Natural killer cell (primary cell): ENCODE data around the gene SPANXN4. TPM values are rescaled to one million over a fixed set of nuclear protein-coding genes. Genes with fewer than 3 reads are reported as not detected.

Source experiments
- ATAC-seq, 3 donors: fragments of 150-1000 bp in 2 of 3; fragments of 200-7000 bp in 1 of 3; cut with Tn5 transposase; 1 replicate in 1 of 3; 2 replicates in 2 of 3; pipeline ENCODE4 v1.10.0; 2021; ENCODE audit warnings: mild to moderate bottlenecking in 2 of 3, moderate library complexity in 2 of 3
- DNase-seq, 2 donors: peaks; one replicate each; pipeline versions ENCODE4 v3.0.0 to v3.0.0-alpha.2; 2013 to 2021; ENCODE audit warnings: mixed read lengths in 1 of 2
- H3K27ac ChIP-seq: one replicate; pipeline ENCODE4 v1.5.1; 2013; ENCODE audit warnings: mild to moderate bottlenecking, low read length
- H3K27me3 ChIP-seq: one replicate; pipeline ENCODE4 v1.6.1; 2013; ENCODE audit warnings: low read length; ENCODE audit not compliant: control insufficient read depth, insufficient read depth
- H3K36me3 ChIP-seq: one replicate; pipeline ENCODE4 v1.6.1; 2013; ENCODE audit warnings: low read length; ENCODE audit not compliant: control insufficient read depth, insufficient read depth
- H3K4me1 ChIP-seq: one replicate; pipeline ENCODE4 v1.6.1; 2013; ENCODE audit warnings: low read length; ENCODE audit not compliant: control insufficient read depth, insufficient read depth
- H3K4me3 ChIP-seq: one replicate; pipeline ENCODE4 v1.5.1; 2013; ENCODE audit warnings: low read length
- H3K9me3 ChIP-seq: one replicate; pipeline ENCODE4 v1.6.1; 2013; ENCODE audit warnings: low read length; ENCODE audit not compliant: control insufficient read depth, insufficient read depth
- H3K27ac Mint-ChIP-seq, 2 donors: one replicate each; pipeline ENCODE4 v1.8.0; 2022; ENCODE audit warnings: mild to moderate bottlenecking in 2 of 2, mixed read lengths in 2 of 2, moderate library complexity in 1 of 2
- H3K27me3 Mint-ChIP-seq, 2 donors: one replicate each; pipeline ENCODE4 v1.8.0; 2022; ENCODE audit warnings: low read depth in 2 of 2, mixed read lengths in 2 of 2
- H3K36me3 Mint-ChIP-seq: one replicate; pipeline ENCODE4 v1.8.0; 2022; ENCODE audit warnings: mixed read lengths
- H3K4me1 Mint-ChIP-seq, 2 donors: one replicate each; pipeline ENCODE4 v1.8.0; 2022; ENCODE audit warnings: mixed read lengths in 2 of 2
- H3K4me3 Mint-ChIP-seq: one replicate; pipeline ENCODE4 v1.8.0; 2022; ENCODE audit warnings: mild to moderate bottlenecking, moderate library complexity, mixed read lengths
- H3K9me3 Mint-ChIP-seq, 2 donors: one replicate each; pipeline ENCODE4 v1.8.0; 2022; ENCODE audit warnings: mixed read lengths in 2 of 2
- CTCF ChIP-seq: fragments of 200-600 bp; IDR thresholded peaks from one replicate; pipeline ENCODE4 v1.8.0; 2022; ENCODE audit warnings: antibody characterized with exemption
- WGBS: methylation state at CpG from one replicate; pipeline ENCODE4 v1.1.7; 2013; ENCODE audit warnings: missing lambda C conversion rate; ENCODE audit not compliant: insufficient coverage; 5-methylcytosine and 5-hydroxymethylcytosine counted together
- intact Hi-C: fragments of 100-400 bp; cut with micrococcal nuclease; formaldehyde crosslinking; loops from one replicate; pipeline ENCODE4 v1.14.2; 2022
- total RNA-seq, 4 donors: library from RNA; stranded (reverse); fragments of 120-200 nt in 1 of 4; gene quantifications; one replicate each; pipeline versions ENCODE4 v1.2.3 to v1.2.4, GENCODE V29; 2013 to 2022

SPANXN4 gene
- total RNA-seq = not detected
- 0.20 TPM for total RNA-seq (2013)

- no peak within 1 kb of the TSS for H3K27ac Mint-ChIP-seq
- H3K4me1 Mint-ChIP-seq = no peaks in the 10 kb centered on the region
- Histone ChIP-seq H3K4me1 (no peaks in the 10 kb centered on the region), H3K36me3 (no peaks in the 10 kb centered on the region), H3K4me3 (no peak within 1 kb of the TSS), H3K9me3 (no peaks in the 10 kb centered on the region), H3K27me3 (no peaks in the 10 kb centered on the region), H3K27ac (no peak within 1 kb of the TSS)
- H3K27me3 Mint-ChIP-seq = no peaks in the 10 kb centered on the region
- no peaks in the 10 kb centered on the region for H3K36me3 Mint-ChIP-seq
- no peak for DNase-seq
- 100% methylated on average over 2 of the region's 2 CpGs for WGBS
- intact Hi-C loops = no loop called here
- no peak for ATAC-seq
- TF ChIP-seq CTCF = no peak
- no peak within 1 kb of the TSS for H3K4me3 Mint-ChIP-seq
- H3K9me3 Mint-ChIP-seq = peaks cover 4 to 12% of the 10 kb centered on the region in 2 donors
Measured at GRCh38 chrX:143025628-143026027, at the start of gene SPANXN4. TSS of gene SPANXN4 (plus strand) at chrX:143025928. CDS start at chrX:143026015, 87 bp downstream.

GRCh38 chrX:142977128-142977914 is 48.4 kb upstream of the SPANXN4 start:
- no peak overlapping the region for H3K4me3 Mint-ChIP-seq
- no peaks in the 10 kb centered on the region for H3K9me3 ChIP-seq
- ATAC-seq (no peak), DNase-seq (no peak)
- WGBS = 50% methylated on average over 2 of the region's 6 CpGs
- no peaks in the 10 kb centered on the region for H3K27me3 Mint-ChIP-seq
- H3K4me1 ChIP-seq = no peaks in the 10 kb centered on the region
- no peak overlapping the region for H3K27ac Mint-ChIP-seq
- intact Hi-C loops = no loop called here
- H3K9me3 Mint-ChIP-seq = peaks cover 0 to 11% of the 10 kb centered on the region in 2 donors
- H3K4me1 Mint-ChIP-seq = no peaks in the 10 kb centered on the region
- H3K4me3 ChIP-seq = no peak overlapping the region
- no peaks in the 10 kb centered on the region for H3K36me3 ChIP-seq
- no peak overlapping the region for H3K27ac ChIP-seq
- no peaks in the 10 kb centered on the region for H3K36me3 Mint-ChIP-seq
- TF ChIP-seq CTCF = no peak
- H3K27me3 ChIP-seq = no peaks in the 10 kb centered on the region

- intact Hi-C loops = no loop called here
- no peak overlapping the region for H3K4me3 Mint-ChIP-seq
- Histone ChIP-seq H3K9me3 (no peaks in the 10 kb centered on the region), H3K4me1 (no peaks in the 10 kb centered on the region), H3K27ac (no peak overlapping the region), H3K4me3 (no peak overlapping the region), H3K27me3 (no peaks in the 10 kb centered on the region), H3K36me3 (no peaks in the 10 kb centered on the region)
- DNase-seq (no peak), ATAC-seq (no peak)
- H3K9me3 Mint-ChIP-seq = peaks cover 0 to 11% of the 10 kb centered on the region in 2 donors
- H3K4me1 Mint-ChIP-seq = no peaks in the 10 kb centered on the region
- WGBS = 7% methylated on average over 2 of the region's 4 CpGs
- H3K27me3 Mint-ChIP-seq = no peaks in the 10 kb centered on the region
- TF ChIP-seq CTCF = no peak
- H3K36me3 Mint-ChIP-seq = no peaks in the 10 kb centered on the region
- no peak overlapping the region for H3K27ac Mint-ChIP-seq
Measured at GRCh38 chrX:142978130-142978684, 47.5 kb upstream of the SPANXN4 start.
